ENCODE data around the gene GAREM1. TPM values are rescaled to one million over a fixed set of nuclear protein-coding genes. Genes with fewer than 3 reads are reported as not detected.

Gene GAREM1
- total and polyA plus RNA-seq, 9 of the 15 experiments (the other 6 are each of a cell fraction or from before 2014, with no cell fraction given), result 0.03 to 0.33 (median 0.07) TPM; not detected in 1

DNA sequence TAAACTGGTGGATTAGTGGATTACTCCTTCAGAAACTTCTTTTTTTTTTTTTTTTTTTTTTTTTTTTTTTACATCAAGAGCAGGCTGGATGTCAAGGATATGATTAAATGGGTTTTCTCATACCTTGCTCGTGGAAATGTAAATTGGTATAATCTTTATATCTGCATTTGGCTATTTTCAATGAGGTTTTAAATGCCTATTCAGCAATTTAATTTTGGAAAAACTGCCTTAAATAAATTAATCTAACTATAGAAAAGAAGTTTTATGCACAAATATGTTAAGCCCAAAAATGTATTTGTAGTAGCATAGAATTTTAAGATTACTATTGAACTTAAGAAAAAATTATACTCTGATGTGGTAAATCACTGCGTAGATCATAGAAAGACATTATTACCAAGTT lies 11.4 kb upstream of the GAREM1 start:
- 0% methylated on average over 2 of the region's 2 CpGs for WGBS (ENCODE audit: insufficient coverage, low coverage, missing lambda C conversion rate)
- Histone ChIP-seq H3K9ac (ENCODE audit: insufficient read depth in 1 of 2, low read depth in 2 of 2, low read length in 2 of 2) (no peak overlapping the region), H3K9me3 (replicated peaks; ENCODE audit: control insufficient read depth, insufficient read depth, low read depth, low read length) (no peaks in the 10 kb centered on the region), H4K20me1 (replicated peaks; ENCODE audit: control insufficient read depth, insufficient read depth, low read length) (no peaks in the 10 kb centered on the region), H3K79me2 (ENCODE audit: control insufficient read depth, insufficient read depth, low read length) (no peaks in the 10 kb centered on the region), H2AFZ (ENCODE audit: low read depth, low read length) (no peak overlapping the region), H3K4me2 (ENCODE audit: insufficient read depth, low read length) (no peak overlapping the region), H3K4me3 (no peak overlapping the region), H3K27me3 (ENCODE audit: control insufficient read depth in 2 of 2, insufficient read depth in 2 of 2, low read length in 2 of 2) (no peaks in the 10 kb centered on the region), H3K36me3 (ENCODE audit: control insufficient read depth, insufficient read depth, low read length) (no peaks in the 10 kb centered on the region), H3K9me1 (ENCODE audit: control insufficient read depth, insufficient read depth, low read length) (no peaks in the 10 kb centered on the region), H3K4me1 (replicated peaks in 1 of 2; ENCODE audit: control insufficient read depth in 2 of 2, insufficient read depth in 2 of 2, low read length in 2 of 2) (no peaks in the 10 kb centered on the region), H3K27ac (ENCODE audit: extremely low read depth, low read depth, low read length) (no peak overlapping the region)
- TF ChIP-seq ZNF316 (IDR thresholded peaks at IDR 0.05), result peak; percentile 73
- peak; percentile 59 for TF ChIP-seq C11orf30 (IDR thresholded peaks at IDR 0.05; ENCODE audit: low read depth)
- TF ChIP-seq MAFK (IDR thresholded peaks at IDR 0.05; ENCODE audit: low read length), result peak; percentile 72
- TF ChIP-seq, protein P1, sequence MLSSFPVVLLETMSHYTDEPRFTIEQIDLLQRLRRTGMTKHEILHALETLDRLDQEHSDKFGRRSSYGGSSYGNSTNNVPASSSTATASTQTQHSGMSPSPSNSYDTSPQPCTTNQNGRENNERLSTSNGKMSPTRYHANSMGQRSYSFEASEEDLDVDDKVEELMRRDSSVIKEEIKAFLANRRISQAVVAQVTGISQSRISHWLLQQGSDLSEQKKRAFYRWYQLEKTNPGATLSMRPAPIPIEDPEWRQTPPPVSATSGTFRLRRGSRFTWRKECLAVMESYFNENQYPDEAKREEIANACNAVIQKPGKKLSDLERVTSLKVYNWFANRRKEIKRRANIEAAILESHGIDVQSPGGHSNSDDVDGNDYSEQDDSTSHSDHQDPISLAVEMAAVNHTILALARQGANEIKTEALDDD (IDR thresholded peaks at IDR 0.05), result no peak
- TF ChIP-seq ZZZ3 (IDR thresholded peaks at IDR 0.05), result no peak
- peak; percentile 52 for TF ChIP-seq MAFG (tag; conservative IDR thresholded peaks at IDR 0.05)
- TF ChIP-seq MAFF (IDR thresholded peaks at IDR 0.05; ENCODE audit: low read length), result peak; percentile 60; the same call in 1 of the 2 replicates
- POLR2A ChIA-PET, result no interaction called here
- intact Hi-C loops (cut with micrococcal nuclease), result no loop called here
- no peak for FAIRE-seq
- no peak for DNase-seq (ENCODE audit: extremely low read depth in 1 of 4, low spot score in 3 of 4)
- no TSS peak for BruUV-seq (replicated peaks)
- CTCF ChIA-PET (ENCODE audit: low intra/inter-chr PET ratio), result no interaction called here
- no peak for ATAC-seq
- in situ Hi-C loops (cut with MboI), result no loop called here

DNA sequence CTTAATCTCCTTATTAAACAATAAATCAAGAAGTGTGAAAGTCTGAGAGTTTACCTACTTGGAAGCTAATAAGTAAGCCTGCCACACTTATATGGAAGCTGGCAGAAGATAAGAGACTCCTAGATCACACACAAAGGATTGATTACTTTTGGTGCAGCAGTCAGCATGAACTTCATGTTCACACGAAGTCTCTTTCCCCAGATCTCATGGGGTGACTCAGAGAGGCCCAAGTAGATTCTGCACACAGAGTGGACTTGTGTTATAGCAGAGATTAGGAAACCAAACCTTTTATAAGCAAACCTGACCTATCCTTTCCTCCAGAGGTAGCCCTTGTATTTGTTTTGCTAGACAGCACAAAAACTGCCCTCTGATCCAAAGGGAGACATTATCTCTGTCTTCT lies 9.9 kb upstream of the GAREM1 start:
- no peak overlapping the region for H3K4me3 ChIP-seq
- H3K36me3 ChIP-seq (ENCODE audit: control insufficient read depth, insufficient read depth, low read length), result no peaks in the 10 kb centered on the region
- 0% methylated on average over 1 of the region's 1 CpG for WGBS (ENCODE audit: insufficient coverage, low coverage, missing lambda C conversion rate)
- H2AFZ ChIP-seq (ENCODE audit: low read depth, low read length), result no peak overlapping the region
- POLR2A ChIA-PET, result no interaction called here
- DNase-seq (ENCODE audit: extremely low read depth in 1 of 4, low spot score in 3 of 4) (no peak), ATAC-seq (no peak), FAIRE-seq (no peak)
- no peaks in the 10 kb centered on the region for H3K27me3 ChIP-seq (ENCODE audit: control insufficient read depth in 2 of 2, insufficient read depth in 2 of 2, low read length in 2 of 2)
- H3K4me1 ChIP-seq (replicated peaks in 1 of 2; ENCODE audit: control insufficient read depth in 2 of 2, insufficient read depth in 2 of 2, low read length in 2 of 2), result no peaks in the 10 kb centered on the region
- no peak overlapping the region for H3K27ac ChIP-seq (ENCODE audit: extremely low read depth, low read depth, low read length)
- no peaks in the 10 kb centered on the region for H3K9me3 ChIP-seq (replicated peaks; ENCODE audit: control insufficient read depth, insufficient read depth, low read depth, low read length)
- no peaks in the 10 kb centered on the region for H3K79me2 ChIP-seq (ENCODE audit: control insufficient read depth, insufficient read depth, low read length)
- no peaks in the 10 kb centered on the region for H3K9me1 ChIP-seq (ENCODE audit: control insufficient read depth, insufficient read depth, low read length)
- intact Hi-C loops (cut with micrococcal nuclease) (no loop called here), in situ Hi-C loops (cut with MboI) (no loop called here)
- H3K4me2 ChIP-seq (ENCODE audit: insufficient read depth, low read length), result no peak overlapping the region
- CTCF ChIA-PET (ENCODE audit: low intra/inter-chr PET ratio), result no interaction called here
- no peak overlapping the region for H3K9ac ChIP-seq (ENCODE audit: insufficient read depth in 1 of 2, low read depth in 2 of 2, low read length in 2 of 2)
- no TSS peak for BruUV-seq (replicated peaks)
- no peaks in the 10 kb centered on the region for H4K20me1 ChIP-seq (replicated peaks; ENCODE audit: control insufficient read depth, insufficient read depth, low read length)
- TF ChIP-seq OTX1 (CRISPR knock-in tag; IDR thresholded peaks at IDR 0.05), result no peak
- TF ChIP-seq GATAD2B (IDR thresholded peaks at IDR 0.05; ENCODE audit: borderline replicate concordance), result no peak
- TF ChIP-seq, protein P2, sequence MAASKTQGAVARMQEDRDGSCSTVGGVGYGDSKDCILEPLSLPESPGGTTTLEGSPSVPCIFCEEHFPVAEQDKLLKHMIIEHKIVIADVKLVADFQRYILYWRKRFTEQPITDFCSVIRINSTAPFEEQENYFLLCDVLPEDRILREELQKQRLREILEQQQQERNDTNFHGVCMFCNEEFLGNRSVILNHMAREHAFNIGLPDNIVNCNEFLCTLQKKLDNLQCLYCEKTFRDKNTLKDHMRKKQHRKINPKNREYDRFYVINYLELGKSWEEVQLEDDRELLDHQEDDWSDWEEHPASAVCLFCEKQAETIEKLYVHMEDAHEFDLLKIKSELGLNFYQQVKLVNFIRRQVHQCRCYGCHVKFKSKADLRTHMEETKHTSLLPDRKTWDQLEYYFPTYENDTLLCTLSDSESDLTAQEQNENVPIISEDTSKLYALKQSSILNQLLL (CRISPR knock-in tag; IDR thresholded peaks at IDR 0.05; ENCODE audit: borderline replicate concordance), result no peak
- no peak for TF ChIP-seq MCM5 (IDR thresholded peaks at IDR 0.05; ENCODE audit: low read depth)
- TF ChIP-seq RB1 (IDR thresholded peaks at IDR 0.05; ENCODE audit: low read depth), result no peak
- TF ChIP-seq ZNF584 (CRISPR knock-in tag; IDR thresholded peaks at IDR 0.05; ENCODE audit: low read depth), result no peak
- no peak for TF ChIP-seq TAF1 (IDR thresholded peaks at IDR 0.05; ENCODE audit: control insufficient read depth, extremely low read depth, insufficient read depth, low read length, severe bottlenecking)
- no peak for TF ChIP-seq TARDBP (IDR thresholded peaks at IDR 0.05)
- TF ChIP-seq, protein P3, sequence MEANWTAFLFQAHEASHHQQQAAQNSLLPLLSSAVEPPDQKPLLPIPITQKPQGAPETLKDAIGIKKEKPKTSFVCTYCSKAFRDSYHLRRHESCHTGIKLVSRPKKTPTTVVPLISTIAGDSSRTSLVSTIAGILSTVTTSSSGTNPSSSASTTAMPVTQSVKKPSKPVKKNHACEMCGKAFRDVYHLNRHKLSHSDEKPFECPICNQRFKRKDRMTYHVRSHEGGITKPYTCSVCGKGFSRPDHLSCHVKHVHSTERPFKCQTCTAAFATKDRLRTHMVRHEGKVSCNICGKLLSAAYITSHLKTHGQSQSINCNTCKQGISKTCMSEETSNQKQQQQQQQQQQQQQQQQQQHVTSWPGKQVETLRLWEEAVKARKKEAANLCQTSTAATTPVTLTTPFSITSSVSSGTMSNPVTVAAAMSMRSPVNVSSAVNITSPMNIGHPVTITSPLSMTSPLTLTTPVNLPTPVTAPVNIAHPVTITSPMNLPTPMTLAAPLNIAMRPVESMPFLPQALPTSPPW (CRISPR knock-in tag; IDR thresholded peaks at IDR 0.05), result no peak
